ENCODE data around the gene AEBP2.

Gene AEBP2

DNA sequence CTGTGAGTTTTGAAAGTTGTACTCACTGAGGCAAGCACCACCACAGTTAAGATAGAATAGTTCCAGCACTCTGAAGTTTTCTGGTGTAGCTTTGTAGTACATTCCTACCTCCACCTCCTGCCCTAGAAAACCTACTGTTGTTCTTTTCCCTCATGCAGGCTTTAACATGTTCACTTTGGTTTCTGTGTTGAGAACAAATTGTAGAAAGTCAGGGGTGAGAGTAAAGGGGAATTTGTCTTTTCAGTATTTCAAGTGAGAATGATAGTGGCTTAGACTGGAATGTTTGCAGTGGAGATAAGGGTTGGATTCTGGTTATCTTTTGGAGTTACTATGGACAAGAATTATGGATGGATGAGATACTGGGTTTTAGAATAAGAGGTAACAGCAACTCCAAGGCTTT is 67.2 kb downstream of the AEBP2 start:
- H3K9ac ChIP-seq (ENCODE audit: low read length) = no peak overlapping the region
- H3K9me3 ChIP-seq (replicated peaks; ENCODE audit: insufficient read depth, low read length) = no peaks in the 10 kb centered on the region
- no peak overlapping the region for H3K27ac ChIP-seq (ENCODE audit: low read length)
- H3K36me3 ChIP-seq (replicated peaks; ENCODE audit: insufficient read depth, low read length) = no peaks in the 10 kb centered on the region
- DNase-seq = no peak
- H3K27me3 ChIP-seq (replicated peaks; ENCODE audit: insufficient read depth, low read length) = no peaks in the 10 kb centered on the region
- H3F3A ChIP-seq (ENCODE audit: insufficient read depth, low read length) = no peaks in the 10 kb centered on the region
- peaks cover 16% of the 10 kb centered on the region for H3K79me2 ChIP-seq (ENCODE audit: low read length)
- H3K4me2 ChIP-seq (ENCODE audit: low read depth, low read length) = no peak overlapping the region
- no peaks in the 10 kb centered on the region for H4K20me1 ChIP-seq (ENCODE audit: insufficient read depth, low read length)
- H3K4me1 ChIP-seq (ENCODE audit: low read length) = no peaks in the 10 kb centered on the region
- H2AFZ ChIP-seq (ENCODE audit: low read length) = no peak overlapping the region
- TF ChIP-seq, protein P1, sequence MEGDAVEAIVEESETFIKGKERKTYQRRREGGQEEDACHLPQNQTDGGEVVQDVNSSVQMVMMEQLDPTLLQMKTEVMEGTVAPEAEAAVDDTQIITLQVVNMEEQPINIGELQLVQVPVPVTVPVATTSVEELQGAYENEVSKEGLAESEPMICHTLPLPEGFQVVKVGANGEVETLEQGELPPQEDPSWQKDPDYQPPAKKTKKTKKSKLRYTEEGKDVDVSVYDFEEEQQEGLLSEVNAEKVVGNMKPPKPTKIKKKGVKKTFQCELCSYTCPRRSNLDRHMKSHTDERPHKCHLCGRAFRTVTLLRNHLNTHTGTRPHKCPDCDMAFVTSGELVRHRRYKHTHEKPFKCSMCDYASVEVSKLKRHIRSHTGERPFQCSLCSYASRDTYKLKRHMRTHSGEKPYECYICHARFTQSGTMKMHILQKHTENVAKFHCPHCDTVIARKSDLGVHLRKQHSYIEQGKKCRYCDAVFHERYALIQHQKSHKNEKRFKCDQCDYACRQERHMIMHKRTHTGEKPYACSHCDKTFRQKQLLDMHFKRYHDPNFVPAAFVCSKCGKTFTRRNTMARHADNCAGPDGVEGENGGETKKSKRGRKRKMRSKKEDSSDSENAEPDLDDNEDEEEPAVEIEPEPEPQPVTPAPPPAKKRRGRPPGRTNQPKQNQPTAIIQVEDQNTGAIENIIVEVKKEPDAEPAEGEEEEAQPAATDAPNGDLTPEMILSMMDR (IDR thresholded peaks at IDR 0.05; ENCODE audit: low read length) = no peak
- TF ChIP-seq EZH2 (optimal IDR thresholded peaks at IDR 0.05; ENCODE audit: low read depth, low read length) (no peak), EZH2phosphoT487 (IDR thresholded peaks at IDR 0.05; ENCODE audit: low read length) (no peak)
- H3K4me3 ChIP-seq (ENCODE audit: low read length) = no peak overlapping the region
- no peaks in the 10 kb centered on the region for H3K9me2 ChIP-seq (replicated peaks; ENCODE audit: insufficient read depth, low read length)

DNA sequence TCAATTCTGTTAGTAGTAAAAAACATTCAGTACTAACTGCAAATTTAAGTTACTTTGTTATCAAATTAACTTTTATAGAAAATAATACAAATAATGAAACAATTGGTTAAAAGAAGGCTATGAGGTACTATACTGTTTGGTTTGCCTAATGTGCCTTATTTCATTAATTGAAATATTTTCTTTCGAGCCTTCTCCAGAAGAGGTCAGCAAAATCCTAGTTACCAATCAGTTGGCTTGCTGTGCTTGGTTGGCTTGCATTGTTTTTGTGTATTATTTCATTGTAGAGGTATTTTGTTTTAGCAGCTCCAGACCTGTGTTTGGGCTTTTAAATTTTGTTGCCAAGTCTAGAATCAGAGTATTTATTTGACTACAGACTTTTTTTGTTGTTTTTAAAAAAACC is 68.5 kb downstream of the AEBP2 start:
- Histone ChIP-seq H3K4me3 (ENCODE audit: low read length) (no peak overlapping the region), H3K36me3 (replicated peaks; ENCODE audit: insufficient read depth, low read length) (no peaks in the 10 kb centered on the region), H3K9me3 (replicated peaks; ENCODE audit: insufficient read depth, low read length) (no peaks in the 10 kb centered on the region), H2AFZ (ENCODE audit: low read length) (no peak overlapping the region), H3F3A (ENCODE audit: insufficient read depth, low read length) (no peaks in the 10 kb centered on the region), H4K20me1 (ENCODE audit: insufficient read depth, low read length) (no peaks in the 10 kb centered on the region), H3K4me1 (ENCODE audit: low read length) (no peaks in the 10 kb centered on the region), H3K27ac (ENCODE audit: low read length) (no peak overlapping the region), H3K9ac (ENCODE audit: low read length) (no peak overlapping the region), H3K9me2 (replicated peaks; ENCODE audit: insufficient read depth, low read length) (no peaks in the 10 kb centered on the region), H3K27me3 (replicated peaks; ENCODE audit: insufficient read depth, low read length) (no peaks in the 10 kb centered on the region), H3K4me2 (ENCODE audit: low read depth, low read length) (no peak overlapping the region), H3K79me2 (ENCODE audit: low read length) (peaks cover 15% of the 10 kb centered on the region)
- TF ChIP-seq, protein P1 (IDR thresholded peaks at IDR 0.05; ENCODE audit: low read length) = no peak
- TF ChIP-seq EZH2 (optimal IDR thresholded peaks at IDR 0.05; ENCODE audit: low read depth, low read length) = no peak
- TF ChIP-seq EZH2phosphoT487 (IDR thresholded peaks at IDR 0.05; ENCODE audit: low read length) = no peak
- no peak for DNase-seq

DNA sequence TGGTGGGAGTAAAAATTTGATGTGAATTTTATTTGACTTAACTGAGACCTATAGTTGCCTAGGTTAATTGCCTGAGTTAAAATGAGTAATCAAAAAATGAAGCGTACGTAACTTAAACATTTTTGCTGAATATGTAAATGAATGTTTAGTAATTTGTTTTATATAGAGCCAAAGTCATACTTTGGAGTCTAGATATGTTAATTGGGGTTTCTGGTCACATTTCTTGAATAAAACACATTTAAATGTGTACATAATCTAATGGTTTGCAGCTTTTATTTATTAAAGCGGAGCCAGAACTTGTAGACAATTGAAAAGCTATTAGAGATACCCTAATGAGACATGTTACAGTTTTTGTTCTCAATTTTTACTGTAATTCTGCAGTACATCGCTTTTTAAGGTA is 71.2 kb downstream of the AEBP2 start:
- Histone ChIP-seq H4K20me1 (ENCODE audit: insufficient read depth, low read length) (no peaks in the 10 kb centered on the region), H3K36me3 (replicated peaks; ENCODE audit: insufficient read depth, low read length) (no peaks in the 10 kb centered on the region), H3K4me3 (ENCODE audit: low read length) (no peak overlapping the region), H3K9ac (ENCODE audit: low read length) (no peak overlapping the region), H3K9me3 (replicated peaks; ENCODE audit: insufficient read depth, low read length) (no peaks in the 10 kb centered on the region), H2AFZ (ENCODE audit: low read length) (no peak overlapping the region), H3F3A (ENCODE audit: insufficient read depth, low read length) (no peaks in the 10 kb centered on the region), H3K4me1 (ENCODE audit: low read length) (no peaks in the 10 kb centered on the region), H3K27me3 (replicated peaks; ENCODE audit: insufficient read depth, low read length) (no peaks in the 10 kb centered on the region), H3K4me2 (ENCODE audit: low read depth, low read length) (no peak overlapping the region), H3K9me2 (replicated peaks; ENCODE audit: insufficient read depth, low read length) (no peaks in the 10 kb centered on the region), H3K79me2 (ENCODE audit: low read length) (peaks cover 11% of the 10 kb centered on the region; the same call in 1 of the 2 replicates), H3K27ac (ENCODE audit: low read length) (no peak overlapping the region)
- TF ChIP-seq EZH2phosphoT487 (IDR thresholded peaks at IDR 0.05; ENCODE audit: low read length) (no peak), EZH2 (optimal IDR thresholded peaks at IDR 0.05; ENCODE audit: low read depth, low read length) (no peak)
- TF ChIP-seq, protein P1 (IDR thresholded peaks at IDR 0.05; ENCODE audit: low read length) = no peak
- DNase-seq = no peak
